Neural cell (in vitro differentiated cells): ENCODE results near the gene SCP2.

Source experiments
- EP300 ChIP-seq: fragments of 450-650 bp; conservative IDR thresholded peaks from 2 replicates; pipeline ENCODE4 v1.6.1; 2014; ENCODE audit warnings: antibody characterized with exemption, mild to moderate bottlenecking, moderate library complexity; ENCODE audit not compliant: poor library complexity, severe bottlenecking
- EZH2 ChIP-seq: fragments of 200-600, 300-800 bp; shearing (Covaris generic), sonication (generic); IDR thresholded peaks from 2 replicates; pipeline ENCODE4 v1.6.1; 2014; ENCODE audit warnings: antibody characterized with exemption, low read length, borderline replicate concordance, mild to moderate bottlenecking; ENCODE audit not compliant: insufficient read depth, poor library complexity, severe bottlenecking
- POLR2AphosphoS5 ChIP-seq: IDR thresholded peaks from 2 replicates; pipeline ENCODE4 v1.6.1; 2012
- RAD21 ChIP-seq: fragments of 450-650 bp; conservative IDR thresholded peaks from 2 replicates; pipeline ENCODE4 v1.6.1; 2014; ENCODE audit warnings: antibody characterized with exemption, mild to moderate bottlenecking, moderate library complexity
- TAF1 ChIP-seq: IDR thresholded peaks from 2 replicates; pipeline ENCODE4 v1.6.1; 2012; ENCODE audit warnings: low read depth
- TF ChIP-seq, protein P1 (sequence below): fragments of 450-650 bp; IDR thresholded peaks from 2 replicates; pipeline ENCODE4 v1.5.1; 2014; ENCODE audit warnings: antibody characterized with exemption, mild to moderate bottlenecking, moderate library complexity; ENCODE audit not compliant: poor library complexity, severe bottlenecking

- TF ChIP-seq POLR2AphosphoS5 (no peak), RAD21 (no peak), EP300 (no peak), EZH2 (no peak), TAF1 (no peak)
- TF ChIP-seq, protein P1, sequence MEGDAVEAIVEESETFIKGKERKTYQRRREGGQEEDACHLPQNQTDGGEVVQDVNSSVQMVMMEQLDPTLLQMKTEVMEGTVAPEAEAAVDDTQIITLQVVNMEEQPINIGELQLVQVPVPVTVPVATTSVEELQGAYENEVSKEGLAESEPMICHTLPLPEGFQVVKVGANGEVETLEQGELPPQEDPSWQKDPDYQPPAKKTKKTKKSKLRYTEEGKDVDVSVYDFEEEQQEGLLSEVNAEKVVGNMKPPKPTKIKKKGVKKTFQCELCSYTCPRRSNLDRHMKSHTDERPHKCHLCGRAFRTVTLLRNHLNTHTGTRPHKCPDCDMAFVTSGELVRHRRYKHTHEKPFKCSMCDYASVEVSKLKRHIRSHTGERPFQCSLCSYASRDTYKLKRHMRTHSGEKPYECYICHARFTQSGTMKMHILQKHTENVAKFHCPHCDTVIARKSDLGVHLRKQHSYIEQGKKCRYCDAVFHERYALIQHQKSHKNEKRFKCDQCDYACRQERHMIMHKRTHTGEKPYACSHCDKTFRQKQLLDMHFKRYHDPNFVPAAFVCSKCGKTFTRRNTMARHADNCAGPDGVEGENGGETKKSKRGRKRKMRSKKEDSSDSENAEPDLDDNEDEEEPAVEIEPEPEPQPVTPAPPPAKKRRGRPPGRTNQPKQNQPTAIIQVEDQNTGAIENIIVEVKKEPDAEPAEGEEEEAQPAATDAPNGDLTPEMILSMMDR: no peak
Observed at GRCh38 chr1:52911541-52911940, 15.5 kb upstream of the SCP2 start.
